Caco-2 (cell line): Measurements from ENCODE around the gene AFF1. TPM values are rescaled to one million over a fixed set of nuclear protein-coding genes. Genes with fewer than 3 reads are reported as not detected.

Experiments used
- BruUV-seq: library from RNA; stranded (reverse); fragments of 400-500 nt; replicated peaks from 2 replicates; lab custom pipeline; 2021; lab: Mats Ljungman, UMichigan
- CTCF ChIA-PET: fragments of 300-600 bp; sonication (Branson Sonifier 250); formaldehyde crosslinking; loops from one replicate; lab custom pipeline; 2022; ENCODE audit warnings: antibody characterized with exemption; lab: Charles Lee
- POLR2A ChIA-PET: fragments of 300-600 bp; sonication (Branson Sonifier 250); formaldehyde crosslinking; loops from one replicate; lab custom pipeline; 2022; ENCODE audit warnings: antibody characterized with exemption; lab: Charles Lee
- DNase-seq, 2 experiments: peaks; one replicate each; pipeline versions ENCODE4 v3.0.0 to v3.0.0-alpha.2; 2020 to 2022
- H3K27me3 ChIP-seq: replicated peaks from 2 replicates; pipeline ENCODE4 v1.6.0; 2011; ENCODE audit warnings: low read length; ENCODE audit not compliant: control insufficient read depth, insufficient read depth
- H3K36me3 ChIP-seq: 2 replicates; pipeline ENCODE4 v1.5.1; 2011; ENCODE audit warnings: low read length; ENCODE audit not compliant: control insufficient read depth, insufficient read depth
- H3K4me1 ChIP-seq: fragments of 250-450 bp; sonication (Bioruptor Pico); 2 replicates; pipeline ENCODE4 v1.5.1; 2020; ENCODE audit warnings: mild to moderate bottlenecking
- H3K4me3 ChIP-seq: 2 replicates; pipeline ENCODE4 v1.5.1; 2011; ENCODE audit warnings: low read depth, mild to moderate bottlenecking, control low read depth, low read length
- H3K9me3 ChIP-seq: fragments of 250-450 bp; sonication (Bioruptor Pico); 2 replicates; pipeline ENCODE4 v1.5.1; 2020; ENCODE audit warnings: mild to moderate bottlenecking, moderate library complexity
- H3K27ac Mint-ChIP-seq: one replicate; pipeline ENCODE4 v1.8.0; 2022; ENCODE audit warnings: mixed read lengths; ENCODE audit not compliant: unreplicated experiment
- H3K27me3 Mint-ChIP-seq: one replicate; pipeline ENCODE4 v1.8.0; 2022; ENCODE audit warnings: mixed read lengths; ENCODE audit not compliant: insufficient read depth, unreplicated experiment
- H3K36me3 Mint-ChIP-seq: one replicate; pipeline ENCODE4 v1.8.0; 2022; ENCODE audit warnings: mild to moderate bottlenecking, mixed read lengths; ENCODE audit not compliant: insufficient read depth, unreplicated experiment
- H3K4me1 Mint-ChIP-seq: one replicate; pipeline ENCODE4 v1.8.0; 2022; ENCODE audit warnings: low read depth, mixed read lengths; ENCODE audit not compliant: unreplicated experiment
- H3K4me3 Mint-ChIP-seq: one replicate; pipeline ENCODE4 v1.8.0; 2022; ENCODE audit warnings: mild to moderate bottlenecking, moderate library complexity, mixed read lengths; ENCODE audit not compliant: unreplicated experiment
- H3K9me3 Mint-ChIP-seq: one replicate; pipeline ENCODE4 v1.8.0; 2022; ENCODE audit warnings: mixed read lengths; ENCODE audit not compliant: unreplicated experiment
- CTCF ChIP-seq, 2 experiments: fragments of 200-600 bp in 1 of 2; IDR thresholded peaks; 1 replicate in 1 of 2; 2 replicates in 1 of 2; pipeline versions ENCODE4 v1.5.1 to v1.8.0; 2011 to 2022; ENCODE audit warnings: antibody characterized with exemption in 1 of 2, control low read depth in 1 of 2, inconsistent platforms in 1 of 2, low read depth in 1 of 2, low read length in 1 of 2, mild to moderate bottlenecking in 1 of 2, moderate library complexity in 1 of 2; ENCODE audit not compliant: insufficient read depth in 1 of 2, severe bottlenecking in 1 of 2, unreplicated experiment in 1 of 2
- intact Hi-C: fragments of 100-400 bp; cut with micrococcal nuclease; formaldehyde crosslinking; loops from one replicate; pipeline ENCODE4 v1.10.0; 2022; ENCODE audit not compliant: unreplicated experiment
- total RNA-seq: library from RNA; stranded (reverse); gene quantifications from 2 replicates; pipeline ENCODE4 v1.2.3, GENCODE V29; 2022

Gene AFF1
- total RNA-seq, 1 experiment from 2014 or later, result 48.3 TPM

- BruUV-seq, result no TSS peak
- peak; percentile 48 to 69 for DNase-seq
- H3K36me3 ChIP-seq, result no peaks in the 10 kb centered on the region
- H3K9me3 ChIP-seq, result no peaks in the 10 kb centered on the region
- no peaks in the 10 kb centered on the region for H3K27me3 ChIP-seq
- Mint-ChIP-seq H3K36me3 (peaks cover 4% of the 10 kb centered on the region), H3K4me3 (peak overlapping the region; percentile 18), H3K27me3 (no peaks in the 10 kb centered on the region), H3K9me3 (no peaks in the 10 kb centered on the region), H3K4me1 (peaks cover 34% of the 10 kb centered on the region), H3K27ac (peak overlapping the region; percentile 56)
- TF ChIP-seq CTCF (IDR thresholded peaks at IDR 0.05; ENCODE audit: insufficient read depth in 1 of 2, low read depth in 1 of 2, low read length in 1 of 2, severe bottlenecking in 1 of 2, unreplicated experiment in 1 of 2), result no peak
- H3K4me3 ChIP-seq, result no peak overlapping the region
- intact Hi-C loops, result no loop called here
- H3K4me1 ChIP-seq, result peaks cover 41% of the 10 kb centered on the region
- ChIA-PET CTCF (no interaction called here), POLR2A (interaction anchor here (1.1 kb wide), 1 partner anchor 29 kb away, joined by 6 read pairs; no protein-coding TSS in a partner anchor)
These were observed 42.9 kb downstream of the AFF1 start for GRCh38 chr4:86977621-86978184.

- Mint-ChIP-seq H3K27me3 (no peaks in the 10 kb centered on the region), H3K4me3 (no peak overlapping the region), H3K4me1 (peaks cover 25% of the 10 kb centered on the region), H3K9me3 (no peaks in the 10 kb centered on the region), H3K36me3 (no peaks in the 10 kb centered on the region), H3K27ac (peak overlapping the region; percentile 73)
- ChIA-PET CTCF (no interaction called here), POLR2A (no interaction called here)
- H3K4me3 ChIP-seq, result no peak overlapping the region
- H3K27me3 ChIP-seq, result no peaks in the 10 kb centered on the region
- no peak for TF ChIP-seq CTCF (IDR thresholded peaks at IDR 0.05; ENCODE audit: insufficient read depth in 1 of 2, low read depth in 1 of 2, low read length in 1 of 2, severe bottlenecking in 1 of 2, unreplicated experiment in 1 of 2)
- no peaks in the 10 kb centered on the region for H3K36me3 ChIP-seq
- BruUV-seq, result no TSS peak
- peaks cover 30% of the 10 kb centered on the region for H3K4me1 ChIP-seq
- intact Hi-C loops, result no loop called here
- H3K9me3 ChIP-seq, result no peaks in the 10 kb centered on the region
- no peak for DNase-seq
These were observed 43.9 kb downstream of the AFF1 start for GRCh38 chr4:86978709-86979108.

DNA sequence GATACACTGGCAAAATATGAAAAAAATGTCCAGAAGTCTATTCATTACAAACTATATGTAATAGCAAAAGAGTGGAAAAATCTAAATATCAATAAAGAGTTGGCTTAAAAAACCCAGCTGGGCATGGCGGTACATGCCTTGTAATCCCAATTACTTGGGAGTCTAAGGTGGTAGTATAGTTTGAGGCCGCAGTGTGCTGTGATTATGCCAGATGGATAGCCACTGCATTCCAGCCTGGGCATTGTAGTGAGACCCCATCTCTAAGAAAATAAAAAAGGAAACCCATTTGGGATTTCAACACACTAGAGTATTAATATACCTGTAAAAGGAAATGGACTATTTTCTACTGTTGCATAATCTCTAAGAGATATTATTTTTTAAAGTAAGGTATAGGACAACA lies 45.4 kb downstream of the AFF1 start:
- Histone ChIP-seq H3K9me3 (no peaks in the 10 kb centered on the region), H3K4me3 (no peak overlapping the region), H3K36me3 (no peaks in the 10 kb centered on the region), H3K27me3 (no peaks in the 10 kb centered on the region), H3K4me1 (peaks cover 17% of the 10 kb centered on the region)
- intact Hi-C loops, result no loop called here
- ChIA-PET POLR2A (no interaction called here), CTCF (no interaction called here)
- H3K9me3 Mint-ChIP-seq, result no peaks in the 10 kb centered on the region
- no peak for DNase-seq
- TF ChIP-seq CTCF (IDR thresholded peaks at IDR 0.05; ENCODE audit: insufficient read depth in 1 of 2, low read depth in 1 of 2, low read length in 1 of 2, severe bottlenecking in 1 of 2, unreplicated experiment in 1 of 2), result no peak
- H3K4me3 Mint-ChIP-seq, result no peak overlapping the region
- BruUV-seq, result no TSS peak
- H3K27ac Mint-ChIP-seq, result no peak overlapping the region
- H3K36me3 Mint-ChIP-seq, result no peaks in the 10 kb centered on the region
- no peaks in the 10 kb centered on the region for H3K27me3 Mint-ChIP-seq
- H3K4me1 Mint-ChIP-seq, result peaks cover 15% of the 10 kb centered on the region
